HuH-7.5 (cell line): ENCODE results near the gene TMTC3.
A peak's percentile ranks its signal among the peaks of the same experiment; 100 is the strongest.
"Not testable (repeated sequence)": the region's sequence is repeated elsewhere in the genome, so short reads cannot be mapped to it uniquely, and the experiment has no call there.

Source experiments
- DNase-seq: peaks from one replicate; pipeline ENCODE4 v3.0.0; 2011; ENCODE audit warnings: low spot score

Gene TMTC3

DNA sequence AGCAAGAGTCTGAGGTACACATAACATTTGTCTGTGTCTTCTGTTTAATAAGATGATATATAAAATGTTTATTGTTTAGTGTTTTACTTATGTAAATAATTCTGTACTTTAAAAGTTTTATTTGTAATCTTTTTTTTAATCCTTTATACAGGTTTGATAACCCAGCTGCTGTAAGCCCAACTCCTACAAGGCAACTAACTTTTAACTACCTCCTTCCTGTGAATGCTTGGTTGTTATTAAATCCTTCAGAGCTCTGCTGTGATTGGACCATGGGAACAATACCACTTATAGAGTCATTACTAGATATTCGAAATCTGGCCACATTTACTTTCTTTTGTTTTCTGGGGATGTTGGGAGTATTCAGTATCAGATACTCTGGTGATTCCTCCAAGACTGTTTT is 24.1 kb downstream of the TMTC3 start:
- DNase-seq: no peak

GRCh38 chr12:88167384-88167783 is 25.3 kb downstream of the TMTC3 start:
- no peak for DNase-seq

DNA sequence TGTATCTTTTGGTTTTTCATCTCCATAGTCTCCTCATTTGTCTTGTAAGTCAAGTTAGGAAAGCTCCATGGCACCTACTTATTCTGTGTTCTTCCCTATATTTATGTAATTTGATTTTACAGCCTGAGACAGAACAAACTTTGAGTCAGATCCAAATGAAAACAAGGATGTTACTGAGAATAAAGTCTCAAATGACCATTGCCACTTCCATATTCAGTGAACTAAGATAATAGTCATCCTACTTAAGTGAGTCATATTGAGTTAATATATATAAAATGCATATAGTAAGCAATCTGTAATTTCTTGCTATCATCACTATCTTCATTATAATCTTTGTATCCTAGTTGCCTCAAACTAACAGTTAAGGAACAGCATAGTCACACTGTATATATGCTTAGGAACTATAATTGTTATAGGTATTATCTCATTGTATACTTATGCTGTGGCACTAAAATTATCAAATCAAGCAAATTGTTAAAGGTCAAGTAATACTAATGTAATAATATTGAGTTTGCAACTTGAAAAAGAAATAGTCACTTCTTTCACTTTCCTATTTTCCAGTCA is 30.8 kb downstream of the TMTC3 start:
- DNase-seq: no peak

DNA sequence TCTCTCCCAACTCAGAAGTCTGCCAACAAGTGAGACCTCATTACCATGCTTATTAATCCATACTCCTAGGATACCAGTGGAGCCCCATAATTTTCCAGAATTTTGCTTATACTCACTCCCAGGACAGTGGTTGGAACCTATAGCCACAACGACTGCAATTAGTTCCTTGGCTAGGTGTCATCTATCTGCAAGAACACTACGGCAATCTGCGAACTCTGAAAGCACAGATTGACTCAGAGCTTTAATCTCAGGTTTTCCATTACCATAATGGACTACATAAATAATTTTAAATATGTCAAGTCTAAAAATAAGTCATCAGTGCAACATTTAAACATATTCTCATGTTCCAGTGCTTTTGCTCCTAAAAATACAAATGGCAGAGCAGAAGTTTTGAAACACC is 33.4 kb downstream of the TMTC3 start:
- no peak for DNase-seq

- DNase-seq: no peak
These were observed 37.4 kb downstream of the TMTC3 start for GRCh38 chr12:88179436-88180014.

GRCh38 chr12:88181881-88182280 is 39.8 kb downstream of the TMTC3 start:
- no peak for DNase-seq

DNA sequence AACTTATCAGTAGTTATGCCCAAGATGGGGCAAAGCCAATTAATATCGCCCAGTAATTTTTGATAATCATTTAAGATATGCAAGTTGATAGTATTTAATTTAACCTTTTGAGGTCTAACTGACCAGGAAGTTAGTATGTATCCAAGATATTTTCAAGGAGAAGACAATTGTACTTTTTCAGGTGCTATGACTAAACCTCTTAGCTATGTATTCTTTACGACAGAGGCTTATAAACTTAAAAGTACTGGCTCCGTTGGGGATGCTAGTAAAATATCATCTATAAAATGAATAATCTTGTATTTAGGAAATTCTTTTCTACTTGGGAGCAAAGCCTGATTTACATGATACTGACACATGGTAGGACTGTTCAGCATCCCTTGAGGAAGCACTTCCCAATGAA is 40.3 kb downstream of the TMTC3 start:
- no peak for DNase-seq

DNA sequence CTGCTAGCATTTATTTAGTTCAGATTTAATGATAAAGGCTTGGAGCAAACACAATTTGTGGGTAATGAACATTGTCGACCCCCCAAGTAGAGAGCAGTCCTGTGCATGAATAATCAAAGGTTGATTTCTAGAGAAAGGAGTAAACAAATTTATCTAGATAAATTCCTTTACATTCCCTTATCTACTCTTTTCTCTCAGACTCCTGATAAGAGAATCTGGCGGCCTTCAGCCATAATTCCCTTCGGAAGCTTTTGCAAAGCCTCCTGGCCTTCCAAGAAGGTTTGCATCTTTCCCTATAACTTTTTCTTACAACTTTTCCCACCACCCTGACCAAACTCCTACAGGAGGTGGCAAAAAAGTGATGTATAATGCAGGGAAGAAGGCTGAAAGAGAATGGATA is 42.1 kb downstream of the TMTC3 start:
- no peak for DNase-seq

GRCh38 chr12:88185279-88185678 is 43.2 kb downstream of the TMTC3 start:
- DNase-seq: no peak

- no peak for DNase-seq
These were observed 43.9 kb downstream of the TMTC3 start for GRCh38 chr12:88185988-88186387.

DNA sequence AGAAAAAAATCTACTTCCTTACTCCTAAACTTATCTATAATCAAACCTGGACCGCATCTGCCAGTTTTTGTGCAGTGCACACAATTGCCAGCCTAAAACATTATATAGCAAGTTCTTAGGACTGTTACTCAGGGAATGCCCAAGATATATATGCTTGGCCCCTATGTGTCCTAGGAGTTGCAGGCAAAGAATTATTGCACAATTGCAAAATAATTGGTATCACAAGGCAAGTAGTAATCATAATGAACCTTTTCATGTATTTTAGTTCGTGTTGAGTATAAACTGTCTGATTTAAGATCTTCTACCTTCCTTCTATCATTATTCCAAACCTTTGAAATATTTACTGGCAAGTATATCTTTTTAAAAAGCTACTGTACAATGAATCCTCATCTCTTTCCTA is 45.5 kb downstream of the TMTC3 start:
- DNase-seq: no peak

GRCh38 chr12:88188180-88188579 is 46.1 kb downstream of the TMTC3 start:
- no peak for DNase-seq

GRCh38 chr12:88192426-88192825 is 50.3 kb downstream of the TMTC3 start:
- no peak for DNase-seq

- no peak for DNase-seq
These were observed 52.8 kb downstream of the TMTC3 start for GRCh38 chr12:88194868-88195267.

DNA sequence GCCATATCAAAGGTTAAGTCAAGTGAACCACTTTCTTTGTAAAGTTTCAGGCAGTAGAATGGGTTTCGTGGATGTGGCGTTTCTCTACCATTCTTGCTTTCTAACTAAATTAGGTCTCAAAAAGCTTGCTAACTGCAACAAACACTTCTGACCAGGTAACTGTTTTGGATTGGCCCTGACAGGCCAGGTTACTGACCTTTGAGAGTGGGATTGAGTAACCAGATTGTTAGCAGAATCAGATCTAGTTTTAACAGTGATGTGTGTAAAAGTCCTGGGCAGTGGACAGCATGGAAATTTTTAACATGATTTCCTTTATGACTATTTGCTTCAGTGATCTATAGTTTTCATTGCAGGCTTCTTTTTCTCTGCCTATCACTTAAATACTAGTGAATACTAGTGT is 57.9 kb downstream of the TMTC3 start:
- DNase-seq: peak; percentile 19

GRCh38 chr12:88202500-88202899 is 60.4 kb downstream of the TMTC3 start:
- no peak for DNase-seq

- no peak for DNase-seq
These were observed 64.5 kb downstream of the TMTC3 start for GRCh38 chr12:88206601-88207000.

DNA sequence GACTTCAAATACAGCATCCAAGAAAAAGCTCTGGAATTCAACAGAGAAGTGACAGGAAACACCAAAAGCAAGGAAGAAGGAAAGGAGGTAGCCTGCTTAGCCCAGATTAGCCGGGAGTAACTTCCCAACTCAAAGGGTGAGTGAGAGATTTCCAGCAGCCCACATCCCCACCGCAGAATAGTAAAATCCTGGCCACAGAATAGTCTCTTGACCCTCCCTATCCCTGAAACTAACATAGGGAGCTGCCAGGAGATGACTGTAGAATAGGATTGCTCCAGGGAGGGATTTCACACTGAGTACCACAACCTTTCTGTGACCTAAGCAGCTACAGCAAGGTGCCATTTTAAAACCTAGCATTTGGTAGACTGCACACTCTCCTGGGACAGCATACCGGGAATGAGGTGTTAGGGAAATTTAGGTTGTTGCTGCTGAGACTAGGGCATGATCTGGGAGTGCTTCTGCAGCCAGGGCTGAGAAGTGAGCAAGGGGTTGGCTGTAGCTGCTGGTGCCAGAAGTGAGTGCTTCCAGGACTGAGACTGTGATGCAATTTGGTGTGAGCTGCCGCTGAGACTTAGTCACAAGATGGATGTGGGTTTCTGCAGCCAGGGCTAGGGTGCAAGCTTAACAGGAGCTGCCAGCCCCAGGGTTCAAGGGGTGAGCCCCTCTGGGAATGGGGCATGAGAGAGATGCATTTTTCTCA is 66.0 kb downstream of the TMTC3 start:
- no peak for DNase-seq

- DNase-seq: no peak
These were observed 66.6 kb downstream of the TMTC3 start for GRCh38 chr12:88208661-88209060.

- DNase-seq: not testable (repeated sequence)
These were observed 68.2 kb downstream of the TMTC3 start for GRCh38 chr12:88210311-88210710.

GRCh38 chr12:88218293-88218692 is 76.2 kb downstream of the TMTC3 start:
- DNase-seq: no peak

- no peak for DNase-seq
These were observed 77.8 kb downstream of the TMTC3 start for GRCh38 chr12:88219861-88220260.

DNA sequence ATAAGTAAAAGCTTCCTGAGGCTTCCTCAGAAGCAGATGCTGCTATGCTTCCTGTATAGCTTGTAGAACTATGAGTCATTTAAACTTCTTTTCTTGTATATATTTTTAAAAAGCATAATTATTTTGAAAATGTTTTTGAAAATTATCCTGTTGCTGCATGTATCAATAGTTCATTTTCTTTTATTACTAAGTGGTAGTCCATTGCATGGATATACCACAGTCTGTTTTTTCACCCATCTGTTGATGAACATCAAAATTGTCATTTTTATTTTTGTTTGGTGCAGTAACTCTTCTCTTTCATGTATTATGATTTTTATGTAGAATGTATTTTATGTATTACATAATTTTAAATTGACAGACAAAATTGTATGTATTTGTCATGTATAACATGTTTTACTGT is 81.4 kb downstream of the TMTC3 start:
- no peak for DNase-seq

- DNase-seq: no peak
These were observed 83.7 kb downstream of the TMTC3 start for GRCh38 chr12:88225776-88226175.
